ENCODE results near the gene SPATA22.
"Not testable (repeated sequence)": the region's sequence is repeated elsewhere in the genome, so short reads cannot be mapped to it uniquely, and the experiment has no call there.

SPATA22 gene

GRCh38 chr17:3438368-3438767, 33.3 kb downstream of the SPATA22 start:
- H3K27me3 Mint-ChIP-seq: peaks cover 13% of the 10 kb centered on the region
- H3K9me3 Mint-ChIP-seq: peaks cover 10% of the 10 kb centered on the region
- peaks cover 3% of the 10 kb centered on the region for H3K4me1 Mint-ChIP-seq (ENCODE audit: low read depth)
- intact Hi-C loops (cut with micrococcal nuclease): no loop called here
- H3K27ac Mint-ChIP-seq: no peak overlapping the region
- H3K36me3 Mint-ChIP-seq (ENCODE audit: low read depth): no peaks in the 10 kb centered on the region
- no peak overlapping the region for H3K4me3 Mint-ChIP-seq

- H3K4me3 Mint-ChIP-seq: no peak within 1 kb of the TSS
- intact Hi-C loops (cut with micrococcal nuclease): no loop called here
- H3K27me3 Mint-ChIP-seq: peaks cover 11% of the 10 kb centered on the region
- H3K9me3 Mint-ChIP-seq: peaks cover 17% of the 10 kb centered on the region
- H3K36me3 Mint-ChIP-seq (ENCODE audit: low read depth): no peaks in the 10 kb centered on the region
- peaks cover 7% of the 10 kb centered on the region for H3K4me1 Mint-ChIP-seq (ENCODE audit: low read depth)
- no peak within 1 kb of the TSS for H3K27ac Mint-ChIP-seq
These were observed 37.9 kb downstream of the SPATA22 start, which contains the start of gene OR1E2 for GRCh38 chr17:3433741-3434140. TSS of gene OR1E2 (minus strand) at chr17:3433841. CDS start at chr17:3433841, 0 bp downstream.

GRCh38 chr17:3433215-3433614, 38.4 kb downstream of the SPATA22 start:
- H3K9me3 Mint-ChIP-seq: peaks cover 17% of the 10 kb centered on the region
- H3K4me3 Mint-ChIP-seq; H3K4me1 Mint-ChIP-seq (ENCODE audit: low read depth); H3K36me3 Mint-ChIP-seq (ENCODE audit: low read depth); H3K27ac Mint-ChIP-seq; intact Hi-C loops (cut with micrococcal nuclease): not testable (repeated sequence)
- H3K27me3 Mint-ChIP-seq: peaks cover 13% of the 10 kb centered on the region

GRCh38 chr17:3418222-3418621, 53.4 kb downstream of the SPATA22 start:
- Mint-ChIP-seq H3K4me3 (no peak overlapping the region), H3K27ac (no peak overlapping the region), H3K27me3 (peaks cover 12% of the 10 kb centered on the region), H3K9me3 (no peaks in the 10 kb centered on the region), H3K36me3 (ENCODE audit: low read depth) (no peaks in the 10 kb centered on the region), H3K4me1 (ENCODE audit: low read depth) (no peaks in the 10 kb centered on the region)
- intact Hi-C loops (cut with micrococcal nuclease): no loop called here

GRCh38 chr17:3415610-3416009, 56.0 kb downstream of the SPATA22 start:
- Mint-ChIP-seq H3K36me3 (ENCODE audit: low read depth) (no peaks in the 10 kb centered on the region), H3K27ac (no peak overlapping the region)

GRCh38 chr17:3412216-3412615, 59.4 kb downstream of the SPATA22 start:
- H3K4me3 Mint-ChIP-seq; intact Hi-C loops (cut with micrococcal nuclease); H3K27ac Mint-ChIP-seq; H3K4me1 Mint-ChIP-seq (ENCODE audit: low read depth); H3K36me3 Mint-ChIP-seq (ENCODE audit: low read depth): not testable (repeated sequence)
- peaks cover 22% of the 10 kb centered on the region for H3K27me3 Mint-ChIP-seq
- H3K9me3 Mint-ChIP-seq: peaks cover 15% of the 10 kb centered on the region

More at GRCh38 chr17:3415610-3416009, 56.0 kb downstream of the SPATA22 start:
- Mint-ChIP-seq H3K4me3 (no peak overlapping the region), H3K27me3 (peaks cover 22% of the 10 kb centered on the region), H3K4me1 (ENCODE audit: low read depth) (peaks cover 4% of the 10 kb centered on the region), H3K9me3 (no peaks in the 10 kb centered on the region)
- intact Hi-C loops (cut with micrococcal nuclease): no loop called here

GRCh38 chr17:3411070-3411469, 60.5 kb downstream of the SPATA22 start, which contains the start of gene OR3A3:
TSS of gene OR3A3 (plus strand) at chr17:3411370.
- H3K36me3 Mint-ChIP-seq (ENCODE audit: low read depth): no peaks in the 10 kb centered on the region
- no peak within 1 kb of the TSS for H3K27ac Mint-ChIP-seq
- intact Hi-C loops (cut with micrococcal nuclease): no loop called here
- H3K9me3 Mint-ChIP-seq: peaks cover 25% of the 10 kb centered on the region
- peaks cover 22% of the 10 kb centered on the region for H3K27me3 Mint-ChIP-seq
- H3K4me1 Mint-ChIP-seq (ENCODE audit: low read depth): peaks cover 4% of the 10 kb centered on the region
- no peak within 1 kb of the TSS for H3K4me3 Mint-ChIP-seq

- H3K4me3 Mint-ChIP-seq, H3K27me3 Mint-ChIP-seq: not testable (repeated sequence)
These were observed 67.8 kb downstream of the SPATA22 start for GRCh38 chr17:3403856-3404255.

GRCh38 chr17:3401786-3402185, 69.8 kb downstream of the SPATA22 start:
- Mint-ChIP-seq H3K9me3 (peaks cover 16% of the 10 kb centered on the region), H3K4me3 (no peak overlapping the region), H3K27ac (no peak overlapping the region), H3K36me3 (ENCODE audit: low read depth) (no peaks in the 10 kb centered on the region), H3K27me3 (peaks cover 1% of the 10 kb centered on the region), H3K4me1 (ENCODE audit: low read depth) (no peaks in the 10 kb centered on the region)
- intact Hi-C loops (cut with micrococcal nuclease): no loop called here

More at GRCh38 chr17:3403856-3404255, 67.8 kb downstream of the SPATA22 start:
- H3K36me3 Mint-ChIP-seq (ENCODE audit: low read depth); intact Hi-C loops (cut with micrococcal nuclease); H3K4me1 Mint-ChIP-seq (ENCODE audit: low read depth); H3K27ac Mint-ChIP-seq: not testable (repeated sequence)
- peaks cover 25% of the 10 kb centered on the region for H3K9me3 Mint-ChIP-seq

- intact Hi-C loops (cut with micrococcal nuclease): no loop called here
These were observed 71.6 kb downstream of the SPATA22 start for GRCh38 chr17:3400055-3400454.

GRCh38 chr17:3398310-3398709, 73.3 kb downstream of the SPATA22 start, which contains the start of gene OR1E1:
TSS of gene OR1E1 (minus strand) at chr17:3398410. CDS start at chr17:3398410, 0 bp downstream.
- intact Hi-C loops (cut with micrococcal nuclease): no loop called here
- Mint-ChIP-seq H3K27me3 (peaks cover 6% of the 10 kb centered on the region), H3K4me3 (no peak within 1 kb of the TSS), H3K36me3 (ENCODE audit: low read depth) (no peaks in the 10 kb centered on the region), H3K4me1 (ENCODE audit: low read depth) (no peaks in the 10 kb centered on the region), H3K9me3 (peaks cover 8% of the 10 kb centered on the region), H3K27ac (no peak within 1 kb of the TSS)

More at GRCh38 chr17:3400055-3400454, 71.6 kb downstream of the SPATA22 start:
- no peaks in the 10 kb centered on the region for H3K4me1 Mint-ChIP-seq (ENCODE audit: low read depth)
- H3K9me3 Mint-ChIP-seq: peaks cover 8% of the 10 kb centered on the region
- H3K36me3 Mint-ChIP-seq (ENCODE audit: low read depth): no peaks in the 10 kb centered on the region
- no peak overlapping the region for H3K27ac Mint-ChIP-seq
- no peak overlapping the region for H3K4me3 Mint-ChIP-seq
- peaks cover 1% of the 10 kb centered on the region for H3K27me3 Mint-ChIP-seq

GRCh38 chr17:3397801-3398200, 73.8 kb downstream of the SPATA22 start:
- H3K9me3 Mint-ChIP-seq; H3K27me3 Mint-ChIP-seq; intact Hi-C loops (cut with micrococcal nuclease); H3K4me1 Mint-ChIP-seq (ENCODE audit: low read depth); H3K36me3 Mint-ChIP-seq (ENCODE audit: low read depth); H3K27ac Mint-ChIP-seq; H3K4me3 Mint-ChIP-seq: not testable (repeated sequence)

Measured in dendritic cell treated with granulocyte-macrophage colony-stimulating factor and Interleukin-4, amounts not matched to agents 40 ng/mL and 50 ng/mL, for 4 days (primary cell).